ENCODE results near the gene KRT78.
"Not testable (repeated sequence)": the region's sequence is repeated elsewhere in the genome, so short reads cannot be mapped to it uniquely, and the experiment has no call there.

KRT78 gene

GRCh38 chr12:52800259-52800917 lies 48.4 kb downstream of the KRT78 start:
- Histone ChIP-seq H3K9me3 (ENCODE audit: control insufficient read depth, insufficient read depth, low read length) (no peaks in the 10 kb centered on the region), H3K4me1 (ENCODE audit: control insufficient read depth, insufficient read depth, low read length) (peaks cover 2% of the 10 kb centered on the region), H3K4me3 (ENCODE audit: low read length) (no peak overlapping the region), H3K36me3 (ENCODE audit: control insufficient read depth, insufficient read depth, low read length) (no peaks in the 10 kb centered on the region), H3K27ac (ENCODE audit: low read length) (no peak overlapping the region), H3K27me3 (ENCODE audit: control insufficient read depth, insufficient read depth, low read length) (no peaks in the 10 kb centered on the region)
- no CpG with 5 or more reads among the region's 1 CpG for WGBS (ENCODE audit: insufficient coverage, insufficient read length)
- DNase-seq (ENCODE audit: low read depth, low spot score) = no peak

- no CpG with 5 or more reads among the region's 5 CpGs for WGBS (ENCODE audit: insufficient coverage, insufficient read length)
- Histone ChIP-seq H3K9me3 (ENCODE audit: control insufficient read depth, insufficient read depth, low read length) (no peaks in the 10 kb centered on the region), H3K4me1 (ENCODE audit: control insufficient read depth, insufficient read depth, low read length) (peaks cover 2% of the 10 kb centered on the region), H3K36me3 (ENCODE audit: control insufficient read depth, insufficient read depth, low read length) (no peaks in the 10 kb centered on the region), H3K4me3 (ENCODE audit: low read length) (no peak overlapping the region), H3K27ac (ENCODE audit: low read length) (no peak overlapping the region), H3K27me3 (ENCODE audit: control insufficient read depth, insufficient read depth, low read length) (no peaks in the 10 kb centered on the region)
- DNase-seq (ENCODE audit: low read depth, low spot score) = no peak
Measured at GRCh38 chr12:52799505-52800211, 49.1 kb downstream of the KRT78 start.

DNA sequence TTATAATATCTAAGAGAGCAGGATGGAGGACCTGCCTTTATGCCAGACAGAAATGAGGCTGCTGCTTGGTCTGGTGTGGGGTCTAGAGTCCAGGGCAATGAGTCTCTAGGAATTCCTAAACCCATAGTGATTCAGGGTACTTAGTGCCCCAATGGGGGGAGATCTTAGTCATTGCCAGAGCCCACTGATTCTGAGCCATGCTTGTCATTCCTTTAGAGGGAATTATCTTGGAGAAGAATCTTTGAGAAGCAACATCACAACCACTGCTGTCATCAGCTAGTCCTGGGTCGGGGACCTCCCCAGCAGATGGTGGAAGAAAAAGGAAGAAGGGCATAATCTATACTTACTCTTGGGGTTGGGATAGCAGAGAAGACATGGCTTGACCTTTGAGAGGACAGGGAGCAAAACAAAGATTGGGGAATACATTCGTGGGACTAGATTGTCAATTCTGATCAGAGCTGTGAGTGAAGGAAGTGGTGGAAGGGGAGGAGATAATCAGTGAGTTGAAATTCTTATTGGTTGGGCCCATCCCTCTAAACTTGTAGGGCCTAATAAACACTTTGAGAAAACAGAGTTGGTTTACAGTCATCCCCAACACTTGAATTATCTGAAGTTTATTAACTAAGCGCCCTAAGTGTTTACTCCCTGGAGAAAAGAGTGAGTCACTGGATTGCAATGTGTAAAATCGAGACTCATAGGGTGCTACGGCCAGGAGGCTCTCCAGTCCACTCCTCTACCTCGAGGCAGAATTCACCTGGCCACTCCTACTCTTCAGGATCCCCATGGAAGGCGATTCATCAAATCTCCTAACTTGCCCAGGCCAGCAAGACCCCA lies 49.9 kb downstream of the KRT78 start:
- DNase-seq (ENCODE audit: low read depth, low spot score) = no peak
- WGBS (ENCODE audit: insufficient coverage, insufficient read length) = no CpG with 5 or more reads among the region's 7 CpGs
- Histone ChIP-seq H3K27me3 (ENCODE audit: control insufficient read depth, insufficient read depth, low read length) (no peaks in the 10 kb centered on the region), H3K27ac (ENCODE audit: low read length) (no peak overlapping the region), H3K36me3 (ENCODE audit: control insufficient read depth, insufficient read depth, low read length) (no peaks in the 10 kb centered on the region), H3K4me1 (ENCODE audit: control insufficient read depth, insufficient read depth, low read length) (peaks cover 2% of the 10 kb centered on the region), H3K4me3 (ENCODE audit: low read length) (no peak overlapping the region), H3K9me3 (ENCODE audit: control insufficient read depth, insufficient read depth, low read length) (no peaks in the 10 kb centered on the region)

- no CpG with 5 or more reads among the region's 4 CpGs for WGBS (ENCODE audit: insufficient coverage, insufficient read length)
- Histone ChIP-seq H3K27ac (ENCODE audit: low read length) (no peak overlapping the region), H3K36me3 (ENCODE audit: control insufficient read depth, insufficient read depth, low read length) (no peaks in the 10 kb centered on the region), H3K27me3 (ENCODE audit: control insufficient read depth, insufficient read depth, low read length) (no peaks in the 10 kb centered on the region), H3K9me3 (ENCODE audit: control insufficient read depth, insufficient read depth, low read length) (no peaks in the 10 kb centered on the region), H3K4me3 (ENCODE audit: low read length) (no peak overlapping the region), H3K4me1 (ENCODE audit: control insufficient read depth, insufficient read depth, low read length) (peaks cover 2% of the 10 kb centered on the region)
- no peak for DNase-seq (ENCODE audit: low read depth, low spot score)
Measured at GRCh38 chr12:52798003-52798670, 50.7 kb downstream of the KRT78 start.

- Histone ChIP-seq H3K36me3 (ENCODE audit: control insufficient read depth, insufficient read depth, low read length) (no peaks in the 10 kb centered on the region), H3K9me3 (ENCODE audit: control insufficient read depth, insufficient read depth, low read length) (no peaks in the 10 kb centered on the region)
Measured at GRCh38 chr12:52797529-52797894, 51.3 kb downstream of the KRT78 start.

GRCh38 chr12:52796839-52797528 lies 51.8 kb downstream of the KRT78 start:
- Histone ChIP-seq H3K4me3 (ENCODE audit: low read length) (no peak overlapping the region), H3K36me3 (ENCODE audit: control insufficient read depth, insufficient read depth, low read length) (no peaks in the 10 kb centered on the region), H3K9me3 (ENCODE audit: control insufficient read depth, insufficient read depth, low read length) (no peaks in the 10 kb centered on the region), H3K27ac (ENCODE audit: low read length) (no peak overlapping the region), H3K4me1 (ENCODE audit: control insufficient read depth, insufficient read depth, low read length) (peaks cover 2% of the 10 kb centered on the region), H3K27me3 (ENCODE audit: control insufficient read depth, insufficient read depth, low read length) (no peaks in the 10 kb centered on the region)
- no peak for DNase-seq (ENCODE audit: low read depth, low spot score)
- no CpG with 5 or more reads among the region's 3 CpGs for WGBS (ENCODE audit: insufficient coverage, insufficient read length)

More at GRCh38 chr12:52797529-52797894, 51.3 kb downstream of the KRT78 start:
- no peak overlapping the region for H3K4me3 ChIP-seq (ENCODE audit: low read length)
- no peak overlapping the region for H3K27ac ChIP-seq (ENCODE audit: low read length)
- no peaks in the 10 kb centered on the region for H3K27me3 ChIP-seq (ENCODE audit: control insufficient read depth, insufficient read depth, low read length)
- peaks cover 2% of the 10 kb centered on the region for H3K4me1 ChIP-seq (ENCODE audit: control insufficient read depth, insufficient read depth, low read length)
- no peak for DNase-seq (ENCODE audit: low read depth, low spot score)

GRCh38 chr12:52796429-52796794 lies 52.4 kb downstream of the KRT78 start:
- Histone ChIP-seq H3K27me3 (ENCODE audit: control insufficient read depth, insufficient read depth, low read length) (no peaks in the 10 kb centered on the region), H3K4me1 (ENCODE audit: control insufficient read depth, insufficient read depth, low read length) (peaks cover 2% of the 10 kb centered on the region), H3K4me3 (ENCODE audit: low read length) (no peak overlapping the region), H3K27ac (ENCODE audit: low read length) (no peak overlapping the region), H3K9me3 (ENCODE audit: control insufficient read depth, insufficient read depth, low read length) (no peaks in the 10 kb centered on the region), H3K36me3 (ENCODE audit: control insufficient read depth, insufficient read depth, low read length) (no peaks in the 10 kb centered on the region)
- no peak for DNase-seq (ENCODE audit: low read depth, low spot score)
- no CpG with 5 or more reads among the region's 3 CpGs for WGBS (ENCODE audit: insufficient coverage, insufficient read length)

GRCh38 chr12:52795694-52796428 lies 52.9 kb downstream of the KRT78 start, which contains the start of gene KRT3:
Gene KRT3 (minus strand): TSS chr12:52796117. CDS start chr12:52796042, 75 bp downstream.
- WGBS (ENCODE audit: insufficient coverage, insufficient read length) = no CpG with 5 or more reads among the region's 17 CpGs
- H3K4me1 ChIP-seq (ENCODE audit: control insufficient read depth, insufficient read depth, low read length) = peaks cover 2% of the 10 kb centered on the region
- no peaks in the 10 kb centered on the region for H3K27me3 ChIP-seq (ENCODE audit: control insufficient read depth, insufficient read depth, low read length)
- no peak for DNase-seq (ENCODE audit: low read depth, low spot score)
- no peak within 1 kb of the TSS for H3K27ac ChIP-seq (ENCODE audit: low read length)
- no peaks in the 10 kb centered on the region for H3K9me3 ChIP-seq (ENCODE audit: control insufficient read depth, insufficient read depth, low read length)
- H3K4me3 ChIP-seq (ENCODE audit: low read length) = no peak within 1 kb of the TSS
- no peaks in the 10 kb centered on the region for H3K36me3 ChIP-seq (ENCODE audit: control insufficient read depth, insufficient read depth, low read length)

- no CpG with 5 or more reads among the region's 2 CpGs for WGBS (ENCODE audit: insufficient coverage, insufficient read length)
Measured at GRCh38 chr12:52795332-52795674, 53.5 kb downstream of the KRT78 start.

More at GRCh38 chr12:52795332-52795674, 53.5 kb downstream of the KRT78 start:
- not testable (repeated sequence) for H3K4me3 ChIP-seq (ENCODE audit: low read length); H3K4me1 ChIP-seq (ENCODE audit: control insufficient read depth, insufficient read depth, low read length); H3K27ac ChIP-seq (ENCODE audit: low read length); H3K27me3 ChIP-seq (ENCODE audit: control insufficient read depth, insufficient read depth, low read length); H3K36me3 ChIP-seq (ENCODE audit: control insufficient read depth, insufficient read depth, low read length); H3K9me3 ChIP-seq (ENCODE audit: control insufficient read depth, insufficient read depth, low read length); DNase-seq (ENCODE audit: low read depth, low spot score)
